Peyer's patch (tissue), 4 donors: ENCODE results near the gene STEAP3. TPM values are rescaled to one million over a fixed set of nuclear protein-coding genes. Genes with fewer than 3 reads are reported as not detected.

Experiments
- DNase-seq, 3 donors: peaks; one replicate each; pipeline ENCODE4 v3.0.0-alpha.2; 2017 to 2019
- H3K27ac ChIP-seq, 4 donors: fragments of 200-600 bp; sonication (generic); one replicate each; pipeline ENCODE4 v1.5.1; 2016 to 2019
- H3K27me3 ChIP-seq, 2 donors: fragments of 200-600 bp; sonication (generic); one replicate each; pipeline ENCODE4 v1.5.1; 2019
- H3K36me3 ChIP-seq, 3 donors: fragments of 200-600 bp; sonication (generic); one replicate each; pipeline ENCODE4 v1.5.1; 2016 to 2019
- H3K4me1 ChIP-seq, 4 donors: fragments of 200-600 bp; sonication (generic); one replicate each; pipeline ENCODE4 v1.5.1; 2016 to 2019
- H3K4me3 ChIP-seq, 4 donors: fragments of 200-600 bp; sonication (generic); 1 replicate in 3 of 4; 2 replicates in 1 of 4; pipeline ENCODE4 v1.5.1; 2016 to 2019; ENCODE audit warnings: mild to moderate bottlenecking in 1 of 4
- H3K9me3 ChIP-seq, 4 donors: fragments of 200-600 bp; sonication (generic); one replicate each; pipeline ENCODE4 v1.5.1; 2016 to 2019; ENCODE audit warnings: mild to moderate bottlenecking in 1 of 4
- POLR2A ChIP-seq, 2 donors: fragments of 450-650 bp; IDR thresholded peaks; one replicate each; pipeline ENCODE4 v1.5.1; 2017; ENCODE audit warnings: antibody characterized with exemption in 2 of 2, mild to moderate bottlenecking in 2 of 2, moderate library complexity in 2 of 2
- total RNA-seq, 4 donors: library from RNA; depleted of rRNA; stranded (reverse); fragments of >200 nt; gene quantifications; one replicate each; pipeline ENCODE4 v1.1.0, GENCODE V29; 2016
- TF ChIP-seq, protein P1 (sequence below), 6 experiments: fragments of 450-650 bp in 4 of 6; fragments of 200-600 bp in 2 of 6; sonication (generic) in 1 of 6; IDR thresholded peaks; one replicate each; pipeline ENCODE4 v1.5.1; 2017 to 2019; ENCODE audit warnings: antibody characterized with exemption in 6 of 6, mild to moderate bottlenecking in 3 of 6, moderate library complexity in 1 of 6

STEAP3 gene
- total RNA-seq, 4 donors from 2014 or later: 13.2 to 31.2 (median 20.5) TPM

DNA sequence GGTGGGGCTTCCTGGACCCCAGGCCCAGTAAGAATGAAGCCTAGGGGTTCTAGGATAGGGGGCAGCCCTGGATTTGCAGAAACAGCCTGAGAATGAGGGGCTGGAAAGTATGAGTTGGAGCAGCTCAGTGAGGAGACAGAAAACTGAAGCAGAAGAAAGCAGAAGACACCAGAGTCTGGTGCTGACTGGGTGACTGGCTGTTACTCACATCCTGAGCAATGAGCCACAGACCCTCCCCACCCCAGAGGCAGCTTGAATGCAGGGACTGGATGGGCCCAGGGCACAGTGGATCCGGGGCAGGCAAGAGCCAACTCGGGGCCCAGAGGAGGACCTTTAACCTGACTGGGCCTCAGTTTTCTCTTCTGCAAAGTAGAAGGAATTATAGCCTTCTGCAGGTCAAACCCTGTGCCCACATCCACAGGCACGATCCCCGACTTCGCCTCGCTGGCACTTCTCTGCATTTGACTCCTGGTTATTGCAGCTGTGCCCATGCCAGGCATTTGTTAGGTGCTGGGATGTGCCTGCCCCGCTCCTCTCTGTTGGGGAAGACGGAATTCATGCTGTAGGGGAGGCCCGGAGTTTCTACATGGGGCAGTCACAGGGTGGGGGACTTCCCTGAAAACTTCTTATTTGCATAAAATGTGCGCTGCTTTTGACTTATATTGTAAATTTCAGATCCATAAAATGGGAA is 8.5 kb downstream of the STEAP3 start:
- no peaks in the 10 kb centered on the region for H3K36me3 ChIP-seq
- H3K27me3 ChIP-seq: no peaks in the 10 kb centered on the region
- no peak for DNase-seq
- no peak overlapping the region for H3K4me3 ChIP-seq
- TF ChIP-seq, protein P1, sequence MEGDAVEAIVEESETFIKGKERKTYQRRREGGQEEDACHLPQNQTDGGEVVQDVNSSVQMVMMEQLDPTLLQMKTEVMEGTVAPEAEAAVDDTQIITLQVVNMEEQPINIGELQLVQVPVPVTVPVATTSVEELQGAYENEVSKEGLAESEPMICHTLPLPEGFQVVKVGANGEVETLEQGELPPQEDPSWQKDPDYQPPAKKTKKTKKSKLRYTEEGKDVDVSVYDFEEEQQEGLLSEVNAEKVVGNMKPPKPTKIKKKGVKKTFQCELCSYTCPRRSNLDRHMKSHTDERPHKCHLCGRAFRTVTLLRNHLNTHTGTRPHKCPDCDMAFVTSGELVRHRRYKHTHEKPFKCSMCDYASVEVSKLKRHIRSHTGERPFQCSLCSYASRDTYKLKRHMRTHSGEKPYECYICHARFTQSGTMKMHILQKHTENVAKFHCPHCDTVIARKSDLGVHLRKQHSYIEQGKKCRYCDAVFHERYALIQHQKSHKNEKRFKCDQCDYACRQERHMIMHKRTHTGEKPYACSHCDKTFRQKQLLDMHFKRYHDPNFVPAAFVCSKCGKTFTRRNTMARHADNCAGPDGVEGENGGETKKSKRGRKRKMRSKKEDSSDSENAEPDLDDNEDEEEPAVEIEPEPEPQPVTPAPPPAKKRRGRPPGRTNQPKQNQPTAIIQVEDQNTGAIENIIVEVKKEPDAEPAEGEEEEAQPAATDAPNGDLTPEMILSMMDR (IDR thresholded peaks at IDR 0.05): no peak
- TF ChIP-seq POLR2A (IDR thresholded peaks at IDR 0.05): no peak
- H3K9me3 ChIP-seq: no peaks in the 10 kb centered on the region
- no peaks in the 10 kb centered on the region for H3K4me1 ChIP-seq
- no peak overlapping the region for H3K27ac ChIP-seq

DNA sequence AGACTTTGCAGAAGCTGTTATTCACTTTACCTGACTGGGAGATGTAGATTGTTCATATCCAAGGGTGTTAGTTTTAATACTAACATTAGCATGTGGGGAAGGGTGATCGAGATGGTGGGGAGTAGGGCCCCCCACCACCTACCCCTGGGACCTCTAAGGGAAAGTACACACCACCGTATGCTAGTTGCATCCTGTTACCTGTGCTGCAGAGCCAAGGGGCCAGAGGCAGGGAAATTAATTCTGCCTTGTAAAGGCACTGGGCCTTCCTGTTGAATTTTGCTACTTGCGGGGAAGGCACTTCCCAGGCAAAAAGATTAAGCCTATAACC is 9.0 kb downstream of the STEAP3 start:
- no peaks in the 10 kb centered on the region for H3K36me3 ChIP-seq
- H3K27ac ChIP-seq: no peak overlapping the region
- H3K27me3 ChIP-seq: no peaks in the 10 kb centered on the region
- DNase-seq: no peak
- H3K9me3 ChIP-seq: no peaks in the 10 kb centered on the region
- no peak for TF ChIP-seq POLR2A (IDR thresholded peaks at IDR 0.05)
- TF ChIP-seq, protein P1 (IDR thresholded peaks at IDR 0.05): no peak
- H3K4me1 ChIP-seq: no peaks in the 10 kb centered on the region
- no peak overlapping the region for H3K4me3 ChIP-seq

DNA sequence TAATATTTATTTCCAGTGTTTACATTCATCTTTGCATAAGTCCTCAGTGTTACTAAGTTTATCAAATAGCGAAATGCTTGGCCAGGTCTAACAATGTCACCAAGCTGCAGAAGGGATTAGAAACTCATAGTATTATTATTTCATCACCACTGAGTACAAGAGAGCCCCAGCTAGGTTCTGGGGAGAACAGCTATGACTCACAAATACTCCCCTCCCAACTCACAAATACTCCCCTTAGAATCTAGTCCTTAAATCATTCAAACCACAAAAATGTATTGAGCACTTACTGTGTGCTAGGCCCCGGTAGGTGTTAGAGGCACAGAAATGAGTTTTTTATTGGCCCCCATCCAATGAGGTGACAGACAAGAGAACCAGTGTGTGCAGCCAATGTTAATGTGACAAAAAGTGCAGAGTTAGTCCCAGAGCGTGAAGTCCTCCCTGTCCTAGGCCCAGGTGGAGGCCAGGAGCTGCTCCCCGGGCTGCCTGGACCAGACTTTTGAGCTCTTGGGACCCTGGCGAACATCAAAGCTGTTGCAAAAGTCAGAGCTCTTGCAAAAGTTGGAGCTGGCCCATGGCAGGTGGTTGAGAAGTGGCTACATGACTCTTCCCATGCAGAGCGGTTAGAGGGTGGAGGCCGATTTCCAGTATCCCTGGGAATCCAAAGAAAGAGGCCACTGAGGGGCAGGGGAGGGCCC is 9.8 kb downstream of the STEAP3 start:
- H3K36me3 ChIP-seq: no peaks in the 10 kb centered on the region
- no peak for TF ChIP-seq POLR2A (IDR thresholded peaks at IDR 0.05)
- TF ChIP-seq, protein P1 (IDR thresholded peaks at IDR 0.05): no peak
- no peaks in the 10 kb centered on the region for H3K9me3 ChIP-seq
- no peak overlapping the region for H3K27ac ChIP-seq
- no peak overlapping the region for H3K4me3 ChIP-seq
- no peak for DNase-seq
- no peaks in the 10 kb centered on the region for H3K27me3 ChIP-seq
- H3K4me1 ChIP-seq: no peaks in the 10 kb centered on the region

DNA sequence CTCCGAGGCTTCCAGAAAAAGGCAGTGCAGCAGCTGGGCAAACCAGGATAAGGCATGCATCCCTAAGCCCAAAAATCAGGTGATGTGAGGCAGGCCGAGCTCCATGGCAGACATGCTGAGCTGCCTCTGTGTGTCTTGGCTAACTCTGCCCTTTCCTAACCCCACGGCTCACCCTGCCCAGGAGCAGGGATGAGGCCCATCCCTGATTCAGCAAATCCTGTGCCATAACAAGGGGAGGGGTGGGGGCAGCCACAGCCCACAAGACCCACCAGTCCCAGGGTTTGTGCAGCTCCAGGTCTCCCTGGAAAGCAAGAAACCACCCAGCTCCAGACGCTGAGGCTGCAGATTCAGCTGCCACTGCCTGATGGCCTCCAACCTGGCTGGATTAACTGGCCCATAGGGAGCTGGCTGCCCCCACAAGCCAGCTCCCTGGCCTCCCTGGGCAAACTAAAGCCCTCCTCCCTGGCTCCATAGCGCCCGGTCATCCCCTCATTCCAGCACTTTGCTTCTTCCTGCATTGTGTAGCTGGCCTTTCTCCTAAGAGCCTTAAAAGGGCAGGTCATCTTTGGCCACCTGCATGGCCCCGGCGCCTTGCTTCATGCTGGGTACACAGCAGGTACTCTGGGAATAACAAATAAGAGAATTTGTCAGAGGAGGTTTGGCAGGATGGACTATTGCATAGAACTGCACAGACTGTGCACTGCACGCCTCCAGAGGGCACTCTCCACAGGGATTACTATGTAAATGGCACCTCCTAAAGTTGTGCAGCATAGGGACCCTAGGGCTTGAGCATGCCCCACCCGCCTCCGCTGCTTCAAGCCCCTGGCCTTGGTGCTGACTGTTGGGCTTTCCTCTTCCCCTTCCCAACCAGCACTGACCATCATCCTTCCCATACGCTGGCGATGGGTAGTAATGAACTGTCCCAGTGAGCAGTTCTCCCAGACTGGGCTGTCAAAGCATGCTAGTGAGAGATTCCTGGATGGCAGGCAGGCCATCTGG is 10.7 kb downstream of the STEAP3 start:
- Histone ChIP-seq H3K4me1 (no peaks in the 10 kb centered on the region), H3K4me3 (no peak overlapping the region), H3K27ac (no peak overlapping the region), H3K27me3 (no peaks in the 10 kb centered on the region), H3K9me3 (no peaks in the 10 kb centered on the region), H3K36me3 (no peaks in the 10 kb centered on the region)
- TF ChIP-seq, protein P1 (IDR thresholded peaks at IDR 0.05): peak in 1 of 6 experiments; percentile 3
- no peak for TF ChIP-seq POLR2A (IDR thresholded peaks at IDR 0.05)
- DNase-seq: no peak

DNA sequence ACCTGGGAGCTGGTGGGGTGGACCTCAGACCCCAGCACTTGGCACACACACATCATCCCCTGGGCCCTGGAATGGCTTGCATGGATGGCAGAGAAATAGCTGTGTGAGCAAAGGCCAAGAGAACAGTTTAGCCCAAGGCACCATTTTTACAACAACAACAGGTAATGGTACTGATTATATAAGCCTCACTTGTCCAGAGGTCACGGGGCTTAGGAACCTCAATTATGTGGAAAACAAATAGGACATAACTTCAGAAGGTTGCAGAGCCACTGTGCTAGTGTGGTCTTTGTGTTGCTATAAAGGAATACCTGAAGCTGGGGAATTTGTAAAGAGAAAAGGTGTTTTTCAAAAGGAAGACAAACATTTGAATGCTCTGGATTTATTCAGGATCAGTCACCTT is 13.2 kb downstream of the STEAP3 start:
- no peaks in the 10 kb centered on the region for H3K9me3 ChIP-seq
- TF ChIP-seq POLR2A (IDR thresholded peaks at IDR 0.05): no peak
- H3K27ac ChIP-seq: no peak overlapping the region
- H3K27me3 ChIP-seq: no peaks in the 10 kb centered on the region
- H3K4me1 ChIP-seq: peaks cover 0 to 13% (median 0%) of the 10 kb centered on the region in 4 donors
- H3K36me3 ChIP-seq: no peaks in the 10 kb centered on the region
- no peak overlapping the region for H3K4me3 ChIP-seq
- DNase-seq: no peak
